GM19238 (cell line): ENCODE measurements around the gene MYO18A.
"Not testable (repeated sequence)": the region's sequence is repeated elsewhere in the genome, so short reads cannot be mapped to it uniquely, and the experiment has no call there.

Source experiments
- DNase-seq: peaks from one replicate; pipeline ENCODE4 v3.0.0; 2011; ENCODE audit warnings: low spot score; ENCODE audit not compliant: insufficient read length

The MYO18A gene

GRCh38 chr17:29147682-29148081 lies 32.5 kb downstream of the MYO18A start:
- no peak for DNase-seq

GRCh38 chr17:29147228-29147627 lies 33.0 kb downstream of the MYO18A start:
- not testable (repeated sequence) for DNase-seq

GRCh38 chr17:29146369-29146972 lies 33.7 kb downstream of the MYO18A start:
- no peak for DNase-seq

DNA sequence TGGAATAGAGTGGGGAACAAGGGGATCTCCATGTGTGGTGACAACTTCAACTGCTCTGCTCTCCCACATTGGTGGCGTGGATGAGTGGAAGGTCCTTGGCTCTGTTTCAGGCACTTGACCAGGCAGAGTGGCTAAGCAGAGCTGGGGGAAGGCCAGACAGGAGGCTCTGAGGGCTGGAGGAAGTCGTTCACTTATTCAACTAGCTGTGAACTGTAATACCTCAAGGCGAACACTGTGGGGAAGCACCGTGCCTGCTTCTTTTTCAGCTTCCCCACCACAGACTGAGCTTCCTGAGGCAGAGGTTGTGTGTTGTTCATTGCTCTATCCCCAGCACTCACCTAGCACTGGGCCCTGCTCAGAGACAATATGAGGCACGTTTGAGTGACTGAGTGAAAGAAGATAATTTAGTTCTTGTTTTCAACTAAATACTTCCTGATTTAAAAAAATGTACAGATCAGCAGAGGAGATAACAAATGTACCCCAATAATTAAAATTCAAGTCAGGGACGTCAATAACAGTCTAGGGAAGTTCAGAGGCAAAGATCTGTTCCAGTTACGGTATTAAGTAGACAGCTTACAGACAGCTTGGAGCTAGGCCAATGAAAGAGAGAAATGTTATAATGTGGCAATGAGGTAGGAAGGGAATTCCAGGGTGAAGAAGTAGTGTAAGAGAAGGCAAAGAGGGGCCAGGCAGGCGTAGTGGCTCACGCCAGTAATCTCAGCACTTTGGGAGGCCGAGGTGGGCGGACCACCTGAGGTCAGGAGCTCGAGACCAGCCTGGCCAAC lies 34.7 kb downstream of the MYO18A start:
- DNase-seq = no peak

- DNase-seq = no peak
These were observed 36.3 kb downstream of the MYO18A start for GRCh38 chr17:29143894-29144293.

GRCh38 chr17:29141514-29141876 lies 38.7 kb downstream of the MYO18A start:
- DNase-seq = no peak

DNA sequence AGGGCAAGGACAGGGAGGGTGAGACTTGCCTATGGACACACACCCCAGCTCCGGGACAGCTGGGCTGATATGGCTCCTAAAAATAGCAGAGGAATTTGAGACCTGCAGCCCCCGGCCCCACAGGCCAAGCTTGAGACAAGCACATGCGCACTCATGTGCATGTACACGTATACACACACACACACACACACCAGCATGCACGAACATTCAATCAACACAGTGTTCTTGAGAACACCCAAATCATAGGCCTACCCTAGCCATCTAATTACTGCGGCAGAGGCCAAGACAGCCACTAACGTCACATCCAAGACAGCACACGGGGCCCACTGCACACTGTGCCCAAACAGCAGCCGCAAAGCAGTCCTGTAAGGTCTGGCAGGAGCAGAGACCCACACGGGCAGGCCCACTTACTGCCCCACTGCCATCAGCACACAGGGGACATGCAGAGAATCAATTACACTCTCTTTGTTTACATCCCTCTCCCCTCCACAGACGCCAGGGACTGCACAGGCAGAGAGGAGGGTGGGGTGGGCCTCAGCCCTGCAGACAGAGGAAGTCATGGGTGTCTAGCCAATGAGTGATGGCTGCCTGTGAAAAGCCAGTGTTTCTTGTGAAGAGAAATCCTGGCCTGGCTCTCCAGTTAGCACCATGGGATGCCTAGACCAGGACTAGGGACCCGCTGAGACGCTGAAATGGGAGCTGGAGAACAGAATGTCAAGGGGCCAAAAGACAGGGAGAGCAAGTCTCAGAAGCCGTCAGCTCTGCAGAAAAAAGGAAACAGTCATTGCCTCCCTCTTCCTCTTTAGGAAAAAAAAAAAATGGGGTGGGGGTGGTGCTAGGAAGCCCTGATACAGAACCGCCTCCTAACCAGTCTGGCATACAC lies 39.3 kb downstream of the MYO18A start:
- no peak for DNase-seq

GRCh38 chr17:29140051-29140621 lies 40.1 kb downstream of the MYO18A start:
- DNase-seq = peak; percentile 70

DNA sequence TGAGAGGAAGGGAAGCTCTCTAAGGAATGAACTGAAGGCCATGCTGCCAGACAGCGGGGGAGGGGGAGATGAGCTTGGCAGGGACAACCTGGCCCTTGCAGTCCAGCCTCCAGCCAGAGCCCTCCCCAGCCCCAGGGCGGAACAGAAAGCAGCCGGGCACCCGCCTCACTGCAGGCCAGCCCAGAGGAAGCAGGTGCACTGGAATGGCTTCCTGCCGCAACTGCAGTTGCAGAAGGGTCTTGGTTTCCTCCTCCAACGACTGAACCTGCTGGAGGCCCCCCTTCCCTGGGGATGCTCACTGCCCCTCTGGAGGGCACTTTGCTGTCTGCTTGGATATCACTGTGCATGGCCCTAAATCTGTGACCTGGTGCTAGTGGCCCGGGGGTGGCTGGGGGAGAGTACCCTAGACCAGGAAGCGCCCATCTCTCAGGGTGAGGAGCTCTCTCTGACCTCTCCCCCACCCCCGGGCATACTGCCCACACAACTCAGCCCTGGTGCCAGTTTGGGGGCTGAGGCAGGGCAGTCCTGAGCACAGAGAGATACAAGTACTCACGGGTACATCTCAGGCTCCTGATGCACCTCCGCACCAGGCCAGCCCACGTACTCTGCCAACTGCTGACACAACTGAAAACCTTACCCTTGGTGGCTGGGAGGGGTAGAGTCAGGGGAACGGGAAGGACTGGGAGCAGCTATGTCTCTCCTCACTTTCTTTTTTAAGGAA lies 41.1 kb downstream of the MYO18A start:
- no peak for DNase-seq

DNA sequence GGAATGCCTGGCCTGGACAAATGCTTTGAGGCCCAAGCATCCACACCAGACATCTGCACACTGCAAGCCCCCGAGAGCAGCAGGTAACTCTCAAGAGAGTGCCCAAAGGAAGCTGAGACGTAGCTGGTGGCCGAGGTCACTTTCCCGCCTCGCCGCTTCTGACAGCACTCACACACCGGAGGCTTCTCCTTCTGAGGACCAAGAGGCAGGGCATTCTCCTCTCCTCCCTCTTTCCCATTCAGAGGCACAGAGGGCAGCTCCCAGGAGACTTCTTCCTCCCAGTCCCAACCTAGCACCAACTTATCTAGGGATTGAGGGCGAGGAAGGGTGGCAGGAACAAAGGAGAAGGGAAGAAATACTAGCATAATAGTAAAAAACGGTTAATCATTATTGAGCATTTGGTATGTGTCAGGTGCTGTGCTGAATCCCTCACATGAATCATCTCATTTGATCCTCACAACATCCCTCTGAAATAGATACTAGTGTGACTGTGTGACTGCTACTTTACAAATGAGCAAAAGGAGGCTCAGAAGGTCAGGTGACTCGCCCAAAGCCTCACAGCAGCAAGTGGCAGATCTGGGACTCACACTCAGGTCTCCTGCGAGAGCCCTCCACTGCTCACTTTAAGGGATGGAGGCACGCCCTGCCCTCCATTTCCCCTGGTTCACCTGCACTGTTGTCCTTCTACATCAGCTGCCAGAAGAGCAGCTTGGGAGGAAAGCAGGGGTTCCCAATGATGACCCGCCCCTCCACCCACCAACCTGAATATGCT lies 41.8 kb downstream of the MYO18A start:
- no peak for DNase-seq

DNA sequence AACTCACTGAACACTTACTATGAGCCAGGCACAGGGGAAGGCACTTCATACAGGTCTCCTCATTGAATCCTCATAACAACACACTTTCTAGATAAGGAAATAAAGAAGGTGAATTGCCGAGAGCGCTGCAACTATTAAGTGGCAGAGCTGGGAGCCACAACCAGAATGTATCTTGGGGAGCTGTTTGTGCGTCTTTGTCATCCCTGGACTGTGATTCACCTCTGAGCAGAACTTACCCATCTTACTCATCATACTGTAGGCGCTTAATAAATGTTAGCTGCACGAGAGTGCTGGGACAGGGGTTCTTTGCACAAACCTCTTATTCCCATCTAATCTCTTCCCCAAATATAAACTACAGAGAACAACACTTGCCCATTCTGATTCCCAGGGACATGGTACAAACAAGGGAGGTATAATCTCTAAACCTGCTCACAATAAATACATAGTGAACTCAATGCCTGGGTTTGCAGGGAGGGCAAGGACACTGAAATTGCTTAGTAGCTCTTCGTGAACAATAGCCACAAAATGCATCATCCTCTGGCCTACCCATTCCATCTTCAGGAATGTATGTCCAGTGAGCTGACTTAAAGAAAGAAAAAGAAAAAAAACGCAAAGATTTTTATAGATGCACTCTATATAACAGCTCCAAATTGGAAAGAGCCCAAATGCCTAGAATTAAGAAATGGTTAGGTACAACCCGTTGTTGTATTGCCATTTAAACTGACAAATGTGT lies 43.0 kb downstream of the MYO18A start:
- DNase-seq = no peak

DNA sequence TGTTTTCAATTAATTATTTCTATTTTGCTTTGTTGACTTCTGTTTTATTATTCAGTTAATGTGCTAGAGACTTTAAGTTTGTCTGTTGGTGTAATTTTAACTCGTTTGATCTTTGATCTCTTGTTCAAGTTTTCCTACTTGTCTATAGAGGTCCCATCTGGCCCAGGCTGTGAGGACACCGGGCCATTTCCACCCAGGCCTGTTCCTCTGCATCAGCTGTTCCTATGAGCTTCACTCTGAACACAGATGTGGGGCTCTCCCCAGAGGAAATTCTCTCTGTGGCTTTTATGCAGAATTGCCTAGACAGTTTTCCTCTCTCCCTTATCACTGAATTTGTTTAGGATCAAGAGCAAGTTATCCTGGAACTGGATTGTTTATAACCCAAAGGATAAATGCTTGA lies 44.7 kb downstream of the MYO18A start:
- DNase-seq = no peak

- DNase-seq = no peak
These were observed 47.0 kb downstream of the MYO18A start for GRCh38 chr17:29133121-29133713.

- no peak for DNase-seq
These were observed 48.1 kb downstream of the MYO18A start for GRCh38 chr17:29131814-29132682.

DNA sequence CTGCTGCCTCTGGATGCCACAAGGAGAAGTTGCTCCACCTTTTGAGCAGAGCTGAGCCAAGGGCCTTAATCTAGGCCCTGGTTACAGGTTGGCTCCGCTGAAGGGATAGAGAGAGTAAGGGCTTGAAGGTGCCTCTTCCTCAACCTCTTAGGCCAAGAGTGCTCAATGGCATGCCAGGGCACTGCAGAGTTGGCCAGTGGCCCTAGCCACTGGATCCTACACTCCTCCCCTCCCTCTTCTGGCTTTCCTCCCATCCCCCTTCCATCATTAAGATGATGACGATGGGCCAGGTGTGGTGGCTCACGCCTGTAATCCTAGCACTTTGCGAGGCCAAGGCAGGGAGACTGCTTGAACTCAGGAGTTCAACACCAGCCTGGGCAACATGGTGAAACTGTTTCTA lies 50.5 kb downstream of the MYO18A start:
- no peak for DNase-seq

GRCh38 chr17:29127840-29128239 lies 52.4 kb downstream of the MYO18A start:
- no peak for DNase-seq

- no peak for DNase-seq
These were observed 53.8 kb downstream of the MYO18A start for GRCh38 chr17:29126268-29126930.

DNA sequence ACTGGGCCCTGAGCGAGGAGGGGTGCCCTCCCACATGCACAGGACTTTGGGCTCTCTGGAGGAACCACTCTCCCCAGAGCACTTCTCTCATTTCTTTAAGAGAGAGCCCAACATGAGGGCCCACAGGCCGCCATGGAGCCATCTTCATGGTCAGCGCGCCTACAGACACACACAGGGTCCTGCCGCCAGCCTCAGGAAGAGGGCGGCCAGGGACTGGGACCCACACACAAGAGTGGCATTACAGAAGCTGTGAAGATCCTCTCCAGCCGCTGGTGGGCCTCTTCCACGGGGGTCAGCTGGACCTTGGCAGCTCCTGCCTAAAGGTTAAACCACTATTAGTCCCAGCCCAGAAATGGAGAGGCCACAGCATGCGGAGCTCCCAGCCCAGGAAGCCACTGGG lies 54.5 kb downstream of the MYO18A start:
- DNase-seq = no peak
